ENCODE data around the gene PCK2. TPM values are rescaled to one million over a fixed set of nuclear protein-coding genes. Genes with fewer than 3 reads are reported as not detected.

The PCK2 gene
- total and polyA plus RNA-seq, 2 of the 8 experiments (the other 6 are each of a cell fraction or from before 2014, with no cell fraction given), result 81.9 to 115 TPM

DNA sequence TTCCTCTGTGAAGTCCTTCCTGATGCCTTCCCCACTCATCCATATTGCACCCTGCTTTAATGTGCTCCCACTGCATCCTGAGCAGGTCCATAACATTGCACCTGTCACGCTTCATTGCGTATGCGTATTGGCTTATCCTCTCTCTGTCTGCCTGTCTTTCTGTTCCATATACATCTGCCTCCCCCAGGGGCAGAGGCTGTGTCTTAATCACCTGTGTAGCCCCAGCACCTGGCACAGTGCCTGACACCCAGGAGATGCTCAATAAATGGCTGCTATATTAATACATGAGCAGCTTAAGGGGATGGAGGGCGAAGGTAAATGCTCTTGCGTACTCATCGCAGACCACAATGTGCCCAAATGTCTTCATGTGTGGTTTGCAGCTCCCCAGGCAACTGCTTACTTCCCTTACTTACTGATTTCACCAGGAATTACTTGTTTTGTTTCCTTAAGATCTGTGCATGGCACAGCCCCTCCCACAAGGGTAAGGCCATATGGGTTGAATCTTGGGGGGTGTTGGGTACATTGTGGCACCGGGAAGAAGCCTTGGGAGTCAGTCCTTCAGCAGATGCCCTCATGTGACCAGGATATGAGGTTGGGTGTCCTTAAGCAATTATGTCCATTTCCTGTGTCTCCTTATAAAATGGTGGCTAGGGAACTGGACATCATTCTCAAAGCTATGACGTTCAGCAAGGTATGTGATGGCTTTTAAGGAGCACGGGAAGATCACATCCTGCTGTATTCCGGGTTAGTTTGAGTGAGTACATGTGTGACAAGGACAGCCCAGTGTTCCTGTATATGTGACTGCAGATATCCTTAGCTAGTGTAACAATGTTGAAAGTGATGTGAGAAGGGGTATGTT lies 23.6 kb upstream of the PCK2 start:
- CTCF ChIA-PET (ENCODE audit: partially characterized antibody), result interaction anchor here (0.7 to 23.8 kb wide), 13 partner anchors 9 to 371 kb away, joined by 3 to 316 read pairs (median 5); partner anchors contain the start of genes CARMIL3, DHRS4, IRF9 and PCK2

More for the DNA sequence above, 23.6 kb upstream of the PCK2 start:
- no peak overlapping the region for H4K5ac ChIP-seq (ENCODE audit: insufficient read length, low read depth, low read length)
- H3K14ac ChIP-seq (ENCODE audit: insufficient read length), result no peak overlapping the region
- H3K79me1 ChIP-seq (ENCODE audit: low read depth, low read length), result no peaks in the 10 kb centered on the region
- H3K4ac ChIP-seq (replicated peaks; ENCODE audit: insufficient read length, low read depth, low read length), result no peak overlapping the region
- no peak overlapping the region for H4K8ac ChIP-seq (ENCODE audit: extremely low read depth, insufficient read depth, low read length)
- H2BK12ac ChIP-seq (ENCODE audit: low read depth, low read length), result 0 out of 2 replicates have a peak overlapping the region, but pooled peaks have one; percentile 50
- no peak overlapping the region for H4K91ac ChIP-seq (replicated peaks; ENCODE audit: insufficient read length, low read length)
- no peak overlapping the region for H3K4me2 ChIP-seq (ENCODE audit: insufficient read depth in 1 of 2, low read depth in 2 of 2, low read length in 2 of 2)
- no peak overlapping the region for H3K9ac ChIP-seq (replicated peaks in 1 of 4; ENCODE audit: extremely low read depth in 1 of 4, low read depth in 3 of 4, low read length in 3 of 4)
- H2BK15ac ChIP-seq (ENCODE audit: low read length), result 0 out of 2 replicates have a peak overlapping the region, but pooled peaks have one; percentile 75
- no peaks in the 10 kb centered on the region for H3K23me2 ChIP-seq (ENCODE audit: low read depth, low read length)
- no peak for TF ChIP-seq CBX8 (IDR thresholded peaks at IDR 0.05; ENCODE audit: borderline replicate concordance, low read depth, low read length)
- TF ChIP-seq MAFK (IDR thresholded peaks at IDR 0.05; ENCODE audit: low read depth, low read length), result no peak
- no peak for TF ChIP-seq POLR2A (IDR thresholded peaks at IDR 0.05; ENCODE audit: control extremely low read depth in 1 of 2, low read depth in 2 of 2, low read length in 2 of 2)
- TF ChIP-seq, protein P1, sequence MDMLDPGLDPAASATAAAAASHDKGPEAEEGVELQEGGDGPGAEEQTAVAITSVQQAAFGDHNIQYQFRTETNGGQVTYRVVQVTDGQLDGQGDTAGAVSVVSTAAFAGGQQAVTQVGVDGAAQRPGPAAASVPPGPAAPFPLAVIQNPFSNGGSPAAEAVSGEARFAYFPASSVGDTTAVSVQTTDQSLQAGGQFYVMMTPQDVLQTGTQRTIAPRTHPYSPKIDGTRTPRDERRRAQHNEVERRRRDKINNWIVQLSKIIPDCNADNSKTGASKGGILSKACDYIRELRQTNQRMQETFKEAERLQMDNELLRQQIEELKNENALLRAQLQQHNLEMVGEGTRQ (IDR thresholded peaks at IDR 0.05; ENCODE audit: low read length), result no peak
- no peak for TF ChIP-seq SP1 (IDR thresholded peaks at IDR 0.05; ENCODE audit: low read depth, low read length)
- no peak for TF ChIP-seq CBX5 (IDR thresholded peaks at IDR 0.05; ENCODE audit: low read depth, low read length)
- TF ChIP-seq, protein P2, sequence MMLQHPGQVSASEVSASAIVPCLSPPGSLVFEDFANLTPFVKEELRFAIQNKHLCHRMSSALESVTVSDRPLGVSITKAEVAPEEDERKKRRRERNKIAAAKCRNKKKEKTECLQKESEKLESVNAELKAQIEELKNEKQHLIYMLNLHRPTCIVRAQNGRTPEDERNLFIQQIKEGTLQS (IDR thresholded peaks at IDR 0.05; ENCODE audit: insufficient read depth, low read depth, low read length), result no peak
- no peak overlapping the region for H2BK120ac ChIP-seq (replicated peaks; ENCODE audit: low read depth, low read length)
- H3K18ac ChIP-seq (ENCODE audit: extremely low read depth, low read length), result no peak overlapping the region
- WGBS, 2 experiments (ENCODE audit: extremely low coverage in 1 of 2, insufficient coverage in 1 of 2, insufficient read length in 1 of 2, insufficient replicate concordance in 2 of 2, low coverage in 1 of 2, low lambda C conversion rate in 2 of 2, missing lambda C conversion rate in 1 of 2), result 90% methylated on average over 10 of the region's 10 CpGs; no CpG with 5 or more reads in 1 of the 2 experiments
- no peaks in the 10 kb centered on the region for H3K36me3 ChIP-seq (ENCODE audit: control insufficient read depth in 2 of 4, insufficient read depth in 4 of 4, low read length in 3 of 4)
- no peak overlapping the region for H2BK20ac ChIP-seq (ENCODE audit: low read length)
- H3K56ac ChIP-seq (replicated peaks; ENCODE audit: insufficient read length, low read depth, low read length), result no peak overlapping the region
- no peaks in the 10 kb centered on the region; a peak in 1 of 7 replicates for H3K27me3 ChIP-seq (replicated peaks in 1 of 4; ENCODE audit: control insufficient read depth in 3 of 4, extremely low read depth in 1 of 4, insufficient read depth in 3 of 4, low read length in 3 of 4)
- H3K9me3 ChIP-seq (ENCODE audit: insufficient read depth in 2 of 2, low read depth in 1 of 2, low read length in 1 of 2), result no peaks in the 10 kb centered on the region
- DNase-seq (ENCODE audit: low read depth in 1 of 2, low spot score in 2 of 2) (no peak), FAIRE-seq (no peak)
- H3K27ac ChIP-seq (ENCODE audit: low read depth, low read length), result no peak overlapping the region
- no peaks in the 10 kb centered on the region for H3K4me1 ChIP-seq (replicated peaks in 1 of 4; ENCODE audit: control insufficient read depth in 3 of 4, insufficient read depth in 4 of 4, low read length in 3 of 4)
- H2AK5ac ChIP-seq (ENCODE audit: low read depth, low read length), result 0 out of 2 replicates have a peak overlapping the region, but pooled peaks have one; percentile 57
- POLR2A ChIA-PET (ENCODE audit: partially characterized antibody), result interaction anchor here (1.2 to 27.2 kb wide), 6 partner anchors 9 to 91 kb away, joined by 4 to 626 read pairs (median 11); partner anchors contain the start of genes IRF9 and PCK2
- no peak overlapping the region for H3K23ac ChIP-seq (ENCODE audit: insufficient read length)
- H4K20me1 ChIP-seq (replicated peaks in 1 of 2; ENCODE audit: control insufficient read depth in 1 of 2, insufficient read depth in 2 of 2, low read length in 2 of 2), result no peaks in the 10 kb centered on the region
- no peak overlapping the region for H2BK5ac ChIP-seq (ENCODE audit: low read depth, low read length)
- no peak overlapping the region for H2AFZ ChIP-seq (ENCODE audit: low read length)
- no peaks in the 10 kb centered on the region for H3K79me2 ChIP-seq (ENCODE audit: control insufficient read depth in 1 of 2, insufficient read depth in 2 of 2, low read length in 2 of 2)
- no peak overlapping the region for H3K4me3 ChIP-seq (ENCODE audit: extremely low read depth in 1 of 4, insufficient read depth in 2 of 4, low read depth in 3 of 4, low read length in 4 of 4)

All from H1 (cell line).